ENCODE results near the gene MRGPRF.
A peak's percentile ranks its signal among the peaks of the same experiment; 100 is the strongest.

Gene MRGPRF

GRCh38 chr11:69009441-69010211, 3.4 kb downstream of the MRGPRF start:
- TF ChIP-seq CTCF (IDR thresholded peaks at IDR 0.05) (no peak), ZFX (IDR thresholded peaks at IDR 0.05; ENCODE audit: borderline replicate concordance) (no peak)
- H3K27ac ChIP-seq: no peak overlapping the region

GRCh38 chr11:69008737-69009440, 4.2 kb downstream of the MRGPRF start:
- no peak overlapping the region for H3K27ac ChIP-seq
- TF ChIP-seq CTCF (IDR thresholded peaks at IDR 0.05) (no peak), ZFX (IDR thresholded peaks at IDR 0.05; ENCODE audit: borderline replicate concordance) (no peak)

- TF ChIP-seq ZFX (IDR thresholded peaks at IDR 0.05; ENCODE audit: borderline replicate concordance) (no peak), CTCF (IDR thresholded peaks at IDR 0.05) (no peak)
- H3K27ac ChIP-seq: no peak overlapping the region
Measured at GRCh38 chr11:69007975-69008381, 5.1 kb downstream of the MRGPRF start.

GRCh38 chr11:69006816-69007215, 6.2 kb downstream of the MRGPRF start:
- no peak for TF ChIP-seq CTCF (IDR thresholded peaks at IDR 0.05)
- TF ChIP-seq ZFX (IDR thresholded peaks at IDR 0.05; ENCODE audit: borderline replicate concordance): no peak
- no peak overlapping the region for H3K27ac ChIP-seq

GRCh38 chr11:69005631-69006368, 7.2 kb downstream of the MRGPRF start:
- TF ChIP-seq CTCF (IDR thresholded peaks at IDR 0.05) (peak; percentile 7; the same call in 1 of the 2 replicates), ZFX (IDR thresholded peaks at IDR 0.05; ENCODE audit: borderline replicate concordance) (no peak)

GRCh38 chr11:69005183-69005630, 7.8 kb downstream of the MRGPRF start:
- no peak for TF ChIP-seq CTCF (IDR thresholded peaks at IDR 0.05)
- TF ChIP-seq ZFX (IDR thresholded peaks at IDR 0.05; ENCODE audit: borderline replicate concordance): no peak
- H3K27ac ChIP-seq: no peak overlapping the region

More at GRCh38 chr11:69005631-69006368, 7.2 kb downstream of the MRGPRF start:
- no peak overlapping the region for H3K27ac ChIP-seq

Data from 22Rv1 (cell line).